Breast epithelium (tissue), 4 donors: ENCODE results near the gene MLLT1. TPM values are rescaled to one million over a fixed set of nuclear protein-coding genes. Genes with fewer than 3 reads are reported as not detected.
"Not testable (repeated sequence)": the region's sequence is repeated elsewhere in the genome, so short reads cannot be mapped to it uniquely, and the experiment has no call there.

Source experiments
- DNase-seq, 2 donors: peaks; one replicate each; pipeline ENCODE4 v3.0.0-alpha.2; 2019; ENCODE audit warnings: low spot score in 2 of 2
- H3K27ac ChIP-seq, 2 donors: fragments of 200-600 bp; sonication (generic) in 1 of 2; one replicate each; pipeline ENCODE4 v1.5.1; 2016 to 2019; ENCODE audit warnings: mild to moderate bottlenecking in 1 of 2
- H3K27me3 ChIP-seq, 2 donors: fragments of 200-600 bp; sonication (generic) in 1 of 2; one replicate each; pipeline versions ENCODE4 v1.5.1 to v1.6.0; 2017 to 2019; ENCODE audit warnings: control low read depth in 1 of 2, mild to moderate bottlenecking in 1 of 2
- H3K36me3 ChIP-seq: fragments of 200-600 bp; one replicate; pipeline ENCODE4 v1.5.1; 2019
- H3K4me1 ChIP-seq, 2 donors: fragments of 200-600 bp; sonication (generic); one replicate each; pipeline ENCODE4 v1.5.1; 2016 to 2019; ENCODE audit warnings: control low read depth in 1 of 2
- H3K4me3 ChIP-seq, 3 donors: fragments of 200-600 bp; sonication (generic); 1 replicate in 2 of 3; 2 replicates in 1 of 3; pipeline ENCODE4 v1.5.1; 2016 to 2019; ENCODE audit warnings: mild to moderate bottlenecking in 3 of 3, moderate library complexity in 2 of 3
- H3K9me3 ChIP-seq, 2 donors: fragments of 200-600 bp; sonication (generic) in 1 of 2; one replicate each; pipeline ENCODE4 v1.5.1; 2016 to 2019; ENCODE audit warnings: control low read depth in 1 of 2
- POLR2A ChIP-seq: fragments of 450-650 bp; IDR thresholded peaks from one replicate; pipeline ENCODE4 v1.6.1; 2016; ENCODE audit warnings: antibody characterized with exemption, mild to moderate bottlenecking, moderate library complexity
- POLR2AphosphoS5 ChIP-seq, 3 donors: sonication (generic); formaldehyde crosslinking; IDR thresholded peaks; one replicate each; pipeline ENCODE4 v1.6.1; 2017; ENCODE audit warnings: antibody characterized with exemption in 3 of 3
- intact Hi-C: fragments of 100-400 bp; cut with DNase I; formaldehyde crosslinking; loops from one replicate; pipeline ENCODE4 v1.15.1; 2023; ENCODE audit warnings: low total_unique reads
- total RNA-seq, 3 donors: library from RNA; depleted of rRNA; stranded (reverse); fragments of >200 nt; gene quantifications; one replicate each; pipeline ENCODE4 v1.1.0, GENCODE V29; 2016
- TF ChIP-seq, protein P1 (sequence below), 3 donors: fragments of 450-650 bp; IDR thresholded peaks; one replicate each; pipeline ENCODE4 v1.5.1; 2016 to 2017; ENCODE audit warnings: antibody characterized with exemption in 3 of 3, mild to moderate bottlenecking in 3 of 3, moderate library complexity in 3 of 3

The MLLT1 gene
- total RNA-seq, 3 donors from 2014 or later, result 13.6 to 16.4 (median 13.8) TPM

DNA sequence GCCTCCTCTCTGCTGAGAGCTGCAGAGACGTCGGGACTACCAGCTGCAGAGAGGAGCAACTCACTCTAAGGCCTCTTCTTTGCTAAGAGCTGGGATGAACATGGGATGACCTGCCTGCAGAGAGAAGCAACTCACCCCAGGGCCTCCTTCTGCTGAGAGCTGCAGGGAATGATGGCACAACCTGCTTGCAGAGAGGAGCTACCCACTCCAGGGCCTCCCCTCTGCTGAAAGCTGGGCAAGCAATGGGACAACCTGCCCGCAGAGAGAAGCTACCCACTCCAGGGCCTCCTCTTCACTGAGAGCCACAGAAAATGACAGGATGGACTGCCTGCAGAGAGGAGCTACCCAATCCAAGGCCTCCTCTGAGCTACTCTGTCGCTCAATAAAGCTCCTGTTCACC is 6.9 kb upstream of the MLLT1 start:
- H3K4me3 ChIP-seq, result no peak overlapping the region
- peaks cover 44 to 61% of the 10 kb centered on the region in 2 donors for H3K9me3 ChIP-seq
- DNase-seq, result no peak
- H3K36me3 ChIP-seq, result no peaks in the 10 kb centered on the region
- intact Hi-C loops, result no loop called here
- no peaks in the 10 kb centered on the region for H3K4me1 ChIP-seq
- no peak overlapping the region for H3K27ac ChIP-seq
- TF ChIP-seq, protein P1, sequence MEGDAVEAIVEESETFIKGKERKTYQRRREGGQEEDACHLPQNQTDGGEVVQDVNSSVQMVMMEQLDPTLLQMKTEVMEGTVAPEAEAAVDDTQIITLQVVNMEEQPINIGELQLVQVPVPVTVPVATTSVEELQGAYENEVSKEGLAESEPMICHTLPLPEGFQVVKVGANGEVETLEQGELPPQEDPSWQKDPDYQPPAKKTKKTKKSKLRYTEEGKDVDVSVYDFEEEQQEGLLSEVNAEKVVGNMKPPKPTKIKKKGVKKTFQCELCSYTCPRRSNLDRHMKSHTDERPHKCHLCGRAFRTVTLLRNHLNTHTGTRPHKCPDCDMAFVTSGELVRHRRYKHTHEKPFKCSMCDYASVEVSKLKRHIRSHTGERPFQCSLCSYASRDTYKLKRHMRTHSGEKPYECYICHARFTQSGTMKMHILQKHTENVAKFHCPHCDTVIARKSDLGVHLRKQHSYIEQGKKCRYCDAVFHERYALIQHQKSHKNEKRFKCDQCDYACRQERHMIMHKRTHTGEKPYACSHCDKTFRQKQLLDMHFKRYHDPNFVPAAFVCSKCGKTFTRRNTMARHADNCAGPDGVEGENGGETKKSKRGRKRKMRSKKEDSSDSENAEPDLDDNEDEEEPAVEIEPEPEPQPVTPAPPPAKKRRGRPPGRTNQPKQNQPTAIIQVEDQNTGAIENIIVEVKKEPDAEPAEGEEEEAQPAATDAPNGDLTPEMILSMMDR (IDR thresholded peaks at IDR 0.05), result no peak
- TF ChIP-seq POLR2A (no peak), POLR2AphosphoS5 (IDR thresholded peaks at IDR 0.05) (no peak)
- H3K27me3 ChIP-seq, result no peaks in the 10 kb centered on the region

DNA sequence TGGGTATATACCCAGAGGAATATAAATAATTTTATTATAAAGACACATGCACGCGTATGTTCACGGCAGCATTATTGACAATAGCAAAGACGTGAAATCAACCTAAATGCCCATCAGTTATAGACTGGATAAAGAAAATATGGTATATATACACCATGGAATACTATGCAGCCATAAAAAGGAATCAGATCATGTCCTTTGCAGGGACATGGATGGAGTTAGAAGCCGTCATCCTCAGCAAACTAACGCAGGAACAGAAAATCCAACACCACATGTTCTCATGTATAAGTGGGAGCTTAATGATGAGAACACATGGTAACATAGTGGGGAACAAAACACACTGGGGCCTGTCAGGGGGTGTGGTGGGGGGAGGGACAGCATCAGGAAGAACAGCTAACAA is 2.6 kb upstream of the MLLT1 start:
- H3K36me3 ChIP-seq, H3K27me3 ChIP-seq, intact Hi-C loops, H3K27ac ChIP-seq, H3K4me3 ChIP-seq, DNase-seq: not testable (repeated sequence)
- H3K4me1 ChIP-seq, result peaks cover 10 to 14% of the 10 kb centered on the region in 2 donors
- peaks cover 14 to 19% of the 10 kb centered on the region in 2 donors for H3K9me3 ChIP-seq

DNA sequence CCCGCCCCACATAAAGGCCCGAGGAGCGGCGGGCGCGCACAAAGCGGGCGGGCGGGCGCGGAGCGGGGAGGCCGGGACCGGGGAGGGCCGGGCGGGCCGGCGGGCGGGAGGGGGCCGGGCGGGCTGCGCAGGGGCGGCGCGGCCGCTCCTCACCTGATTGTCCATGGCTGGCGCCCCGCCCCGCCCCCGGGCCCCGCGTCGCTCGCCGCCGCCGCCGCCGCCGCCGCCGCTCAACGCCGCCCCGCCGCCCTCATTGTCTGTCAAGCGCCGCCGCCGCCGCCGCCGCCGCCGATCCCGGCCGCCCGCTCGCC is 200 bp downstream of the MLLT1 start:
- TF ChIP-seq POLR2AphosphoS5 (IDR thresholded peaks at IDR 0.05) (no peak), POLR2A (no peak)
- TF ChIP-seq, protein P1 (IDR thresholded peaks at IDR 0.05), result no peak
- intact Hi-C loops, result no loop called here

DNA sequence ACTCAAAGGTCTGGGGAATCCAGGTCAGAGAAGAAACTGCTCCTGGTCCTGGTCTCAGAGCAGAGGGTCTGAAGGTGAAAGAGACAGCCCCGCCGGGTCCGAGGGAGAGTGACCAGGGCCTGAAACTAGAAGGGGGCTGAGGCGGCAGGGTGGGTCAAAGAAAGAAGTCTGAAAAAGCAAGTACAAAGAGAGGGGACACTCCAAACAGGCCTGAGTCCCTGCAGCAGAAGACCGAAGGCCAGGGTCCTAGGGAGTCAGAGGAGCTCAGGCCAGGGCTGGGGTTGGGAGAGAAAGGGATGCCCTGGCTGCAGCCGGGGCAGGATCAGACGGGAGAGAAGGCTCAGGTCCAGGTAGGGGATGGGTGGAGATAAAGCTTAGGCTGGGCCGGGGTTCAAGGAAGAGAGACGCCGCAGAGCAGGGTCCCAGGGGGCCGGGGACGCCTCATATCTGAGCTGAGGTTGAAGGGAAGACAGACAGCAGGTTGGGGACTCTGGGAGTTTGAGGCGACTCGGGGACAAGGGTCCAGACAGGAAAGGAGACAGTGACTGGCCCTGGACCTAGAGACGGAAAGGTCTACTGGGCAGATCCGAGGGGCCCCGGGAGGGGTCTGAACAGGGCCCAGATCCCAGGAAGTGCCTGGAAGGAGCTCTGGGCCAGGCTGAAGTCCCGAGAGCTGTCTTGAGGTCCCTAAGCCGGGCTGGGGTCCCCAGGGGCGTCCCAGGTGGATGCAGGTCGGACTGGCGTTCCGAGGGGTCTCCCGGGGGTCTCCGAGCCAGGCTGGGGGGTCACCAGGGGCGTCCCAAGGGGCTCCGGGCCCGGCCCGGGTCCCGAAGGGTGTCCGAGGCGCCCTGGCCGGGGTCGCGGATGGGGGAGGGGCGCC is 795 bp downstream of the MLLT1 start:
- H3K36me3 ChIP-seq, result no peaks in the 10 kb centered on the region
- no peaks in the 10 kb centered on the region for H3K27me3 ChIP-seq
- H3K4me1 ChIP-seq, result peaks cover 22 to 30% of the 10 kb centered on the region in 2 donors
- TF ChIP-seq POLR2AphosphoS5 (IDR thresholded peaks at IDR 0.05) (no peak), POLR2A (no peak)
- TF ChIP-seq, protein P1 (IDR thresholded peaks at IDR 0.05), result no peak
- H3K27ac ChIP-seq, result peak overlapping the region; percentile 81 to 93
- H3K4me3 ChIP-seq, result peak overlapping the region; percentile 78 to 98 (median 90)
- H3K9me3 ChIP-seq, result no peaks in the 10 kb centered on the region
- intact Hi-C loops, result no loop called here
- no peak for DNase-seq

More for the DNA sequence above, 200 bp downstream of the MLLT1 start:
- Histone ChIP-seq H3K27ac (peak overlapping the region; percentile 81 to 93), H3K4me3 (peak overlapping the region; percentile 78 to 98 (median 90)), H3K27me3 (no peaks in the 10 kb centered on the region), H3K4me1 (peaks cover 20 to 24% of the 10 kb centered on the region in 2 donors), H3K36me3 (no peaks in the 10 kb centered on the region), H3K9me3 (no peaks in the 10 kb centered on the region)
- no peak for DNase-seq

DNA sequence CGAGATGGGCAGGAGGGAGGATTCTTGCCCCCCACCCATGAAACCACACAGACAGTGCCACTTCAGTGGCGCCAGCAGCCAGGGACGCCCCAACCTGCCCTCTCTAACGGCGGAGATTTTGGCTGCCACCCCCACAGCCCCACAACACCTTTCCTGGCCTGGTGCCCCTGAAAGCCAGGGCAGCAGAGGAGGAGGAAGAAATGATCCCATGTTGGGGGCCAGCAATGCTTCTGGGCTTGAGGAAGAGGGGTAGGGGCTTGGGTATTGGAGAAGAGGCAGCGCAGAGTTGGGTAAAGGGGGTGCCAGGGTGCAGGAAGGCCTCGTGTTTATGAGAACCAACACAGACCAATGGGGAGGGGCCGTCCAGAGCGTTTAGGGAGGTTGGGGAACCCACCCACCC is 1.7 kb downstream of the MLLT1 start:
- Histone ChIP-seq H3K27ac (peak overlapping the region in 1 of 2 donors; percentile 83), H3K4me1 (peaks cover 22 to 38% of the 10 kb centered on the region in 2 donors), H3K36me3 (no peaks in the 10 kb centered on the region), H3K9me3 (no peaks in the 10 kb centered on the region), H3K27me3 (no peaks in the 10 kb centered on the region), H3K4me3 (peak overlapping the region in 2 of 3 donors; percentile 78 to 98)
- intact Hi-C loops, result no loop called here
- TF ChIP-seq, protein P1 (IDR thresholded peaks at IDR 0.05), result no peak
- TF ChIP-seq POLR2AphosphoS5 (IDR thresholded peaks at IDR 0.05), result no peak
- TF ChIP-seq POLR2A, result no peak
- no peak for DNase-seq
